MM.1S (cell line): Measurements from ENCODE around the gene IL1RAP.

Source experiments
- CTCF ChIP-seq: fragments of 300-600 bp; sonication (generic); IDR thresholded peaks from 2 replicates; pipeline ENCODE4 v1.5.1; 2016; ENCODE audit warnings: antibody characterized with exemption, low read length, mixed read lengths
- EZH2 ChIP-seq: fragments of 300-600 bp; sonication (generic); optimal IDR thresholded peaks from 2 replicates; pipeline ENCODE3; 2017; ENCODE audit warnings: low read depth, mild to moderate bottlenecking, antibody characterized with exemption, low read length, mixed read lengths
- EZH2phosphoT487 ChIP-seq: fragments of 300-600 bp; sonication (generic); IDR thresholded peaks from 2 replicates; pipeline ENCODE4 v1.6.1; 2018; ENCODE audit warnings: antibody characterized with exemption, low read length

- TF ChIP-seq CTCF: no peak
- TF ChIP-seq EZH2phosphoT487: no peak
- TF ChIP-seq EZH2: no peak
These were observed 132.1 kb downstream of the IL1RAP start for GRCh38 chr3:190645932-190646460.
